Fibroblast of villous mesenchyme (primary cell): ENCODE data around the gene BLOC1S5. TPM values are rescaled to one million over a fixed set of nuclear protein-coding genes. Genes with fewer than 3 reads are reported as not detected.
A peak's percentile ranks its signal among the peaks of the same experiment; 100 is the strongest.

ENCODE experiments used
- DNase-seq: peaks from one replicate; pipeline ENCODE4 v3.0.0-alpha.2; 2010; ENCODE audit warnings: low read depth
- H3K4me3 ChIP-seq: 2 replicates; pipeline ENCODE4 v1.5.1; 2011; ENCODE audit warnings: low read depth, mild to moderate bottlenecking, low read length
- total RNA-seq: library from RNA; depleted of rRNA; stranded (reverse); fragments of >200 nt; gene quantifications from 2 replicates; pipeline ENCODE4 v1.2.3, GENCODE V29; 2012
- TF ChIP-seq, protein P1 (sequence below): IDR thresholded peaks from 2 replicates; pipeline ENCODE4 v1.5.1; 2012; ENCODE audit warnings: low read depth, mild to moderate bottlenecking, low read length; ENCODE audit not compliant: insufficient read depth

Gene BLOC1S5
- total RNA-seq, 1 donor, result 11.2 TPM

DNA sequence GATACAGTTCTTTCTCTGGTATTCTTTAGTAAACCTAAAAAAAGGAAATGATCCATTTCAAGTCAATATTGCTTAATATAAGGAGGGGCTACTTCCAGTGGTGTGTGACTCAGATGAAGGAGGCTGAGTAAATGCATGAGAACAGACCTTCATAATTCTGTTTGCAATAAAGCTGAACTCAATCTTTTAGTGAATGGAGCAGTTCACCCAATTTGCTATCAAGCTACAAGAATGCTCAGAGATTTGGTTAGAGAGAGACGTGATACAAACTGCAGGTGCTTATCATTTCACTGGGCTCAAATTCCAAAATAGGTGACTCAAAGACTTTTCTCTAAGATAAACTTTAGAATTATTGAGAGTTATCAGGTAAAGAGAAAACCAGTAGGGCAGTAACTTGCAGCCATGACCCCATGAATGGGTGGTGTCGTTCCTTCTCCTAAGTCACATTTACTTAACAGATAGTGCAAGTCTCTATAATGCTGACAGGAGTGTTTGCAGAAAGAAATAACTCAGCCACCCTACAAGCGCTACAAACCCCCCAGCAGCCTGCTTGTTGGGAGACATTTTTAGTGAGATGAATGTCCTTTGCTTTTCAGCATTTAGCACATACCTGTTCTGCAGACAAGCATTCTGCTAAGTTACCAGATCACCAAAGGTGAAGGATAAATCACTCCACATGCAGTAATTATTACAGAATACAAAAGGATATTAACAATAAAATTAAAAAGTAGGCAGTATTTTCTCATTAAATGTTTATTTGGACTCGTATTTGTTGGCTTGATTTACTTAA is 16.4 kb upstream of the BLOC1S5 start:
- H3K4me3 ChIP-seq, result no peak overlapping the region
- peak; percentile 67 for DNase-seq
- TF ChIP-seq, protein P1, sequence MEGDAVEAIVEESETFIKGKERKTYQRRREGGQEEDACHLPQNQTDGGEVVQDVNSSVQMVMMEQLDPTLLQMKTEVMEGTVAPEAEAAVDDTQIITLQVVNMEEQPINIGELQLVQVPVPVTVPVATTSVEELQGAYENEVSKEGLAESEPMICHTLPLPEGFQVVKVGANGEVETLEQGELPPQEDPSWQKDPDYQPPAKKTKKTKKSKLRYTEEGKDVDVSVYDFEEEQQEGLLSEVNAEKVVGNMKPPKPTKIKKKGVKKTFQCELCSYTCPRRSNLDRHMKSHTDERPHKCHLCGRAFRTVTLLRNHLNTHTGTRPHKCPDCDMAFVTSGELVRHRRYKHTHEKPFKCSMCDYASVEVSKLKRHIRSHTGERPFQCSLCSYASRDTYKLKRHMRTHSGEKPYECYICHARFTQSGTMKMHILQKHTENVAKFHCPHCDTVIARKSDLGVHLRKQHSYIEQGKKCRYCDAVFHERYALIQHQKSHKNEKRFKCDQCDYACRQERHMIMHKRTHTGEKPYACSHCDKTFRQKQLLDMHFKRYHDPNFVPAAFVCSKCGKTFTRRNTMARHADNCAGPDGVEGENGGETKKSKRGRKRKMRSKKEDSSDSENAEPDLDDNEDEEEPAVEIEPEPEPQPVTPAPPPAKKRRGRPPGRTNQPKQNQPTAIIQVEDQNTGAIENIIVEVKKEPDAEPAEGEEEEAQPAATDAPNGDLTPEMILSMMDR, result no peak

DNA sequence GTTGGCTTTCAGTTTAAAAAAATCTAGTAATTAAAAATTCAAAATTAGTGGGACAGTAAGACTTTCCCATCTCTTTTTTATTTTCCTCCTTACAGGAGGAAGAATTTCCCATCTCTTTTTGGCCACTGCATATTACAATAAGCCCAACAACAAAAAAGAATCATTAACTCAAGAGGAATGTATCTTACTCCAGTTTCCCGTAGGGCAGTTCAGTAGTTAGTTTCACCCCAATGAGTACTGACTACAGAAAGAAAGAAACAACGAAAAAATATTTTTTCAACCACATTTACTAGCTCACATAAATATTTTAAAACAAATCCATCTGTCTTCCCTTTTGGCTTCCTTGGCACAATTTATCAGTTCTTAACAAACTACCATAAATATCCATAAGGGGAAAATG is 14.9 kb upstream of the BLOC1S5 start:
- TF ChIP-seq, protein P1, result no peak
- no peak for DNase-seq
- H3K4me3 ChIP-seq, result no peak overlapping the region

DNA sequence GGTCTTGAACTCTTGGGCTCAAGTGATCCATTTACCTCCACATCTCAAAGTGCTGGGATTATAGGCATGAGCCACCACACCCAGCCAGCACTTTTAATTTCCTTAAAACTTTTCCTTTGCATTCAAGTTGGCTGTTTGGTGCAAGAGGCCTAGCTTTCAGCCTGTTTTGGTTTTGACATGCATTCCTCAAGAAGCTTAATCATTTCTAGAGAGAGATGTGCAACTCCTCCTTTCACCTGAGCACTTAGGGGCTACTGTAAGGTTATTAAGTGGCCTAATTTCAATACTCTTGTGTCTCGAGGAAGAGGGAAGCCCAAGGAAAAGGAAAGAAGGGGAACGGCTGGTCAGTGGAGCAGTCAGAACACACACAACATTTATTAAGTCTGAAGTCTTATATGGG is 13.8 kb upstream of the BLOC1S5 start:
- no peak for DNase-seq
- TF ChIP-seq, protein P1, result no peak
- no peak overlapping the region for H3K4me3 ChIP-seq

DNA sequence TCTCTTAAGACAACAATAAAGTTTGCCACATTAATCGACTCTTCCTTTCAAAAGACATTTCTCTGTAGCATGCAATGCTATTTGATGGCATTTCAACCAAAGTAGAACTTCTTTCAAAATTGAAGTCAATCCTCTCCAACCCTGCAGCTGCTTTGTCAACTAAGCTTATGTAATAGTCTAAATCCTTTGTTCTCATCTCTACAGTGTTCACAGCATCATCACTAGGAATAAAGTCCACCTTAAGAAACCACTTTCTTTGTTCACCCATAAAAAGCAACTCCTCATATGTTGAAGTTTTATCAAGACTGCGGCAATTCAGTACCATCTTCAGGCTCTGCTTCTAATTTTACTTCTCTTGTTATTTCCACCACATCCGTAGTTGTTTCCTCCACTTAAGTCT is 11.5 kb upstream of the BLOC1S5 start:
- no peak for DNase-seq
- no peak overlapping the region for H3K4me3 ChIP-seq
- TF ChIP-seq, protein P1, result no peak

DNA sequence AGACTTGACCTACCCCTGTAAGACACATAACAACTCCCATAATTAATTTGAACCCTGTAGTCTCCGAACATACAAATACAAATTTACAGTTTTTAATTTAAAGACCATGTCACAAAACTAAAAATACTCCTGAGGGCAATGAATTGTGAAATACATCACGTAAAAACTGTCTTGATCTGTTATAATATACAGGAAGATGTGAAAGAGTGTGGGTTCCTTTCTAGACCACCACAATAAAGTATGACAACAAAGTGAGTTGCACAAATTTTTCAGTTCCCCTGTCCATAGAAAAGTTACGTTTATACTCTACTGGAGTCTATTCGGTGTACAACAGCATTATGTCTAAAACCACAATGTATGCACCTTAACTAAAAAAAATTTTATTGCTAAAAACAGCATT is 11.0 kb upstream of the BLOC1S5 start:
- no peak overlapping the region for H3K4me3 ChIP-seq
- TF ChIP-seq, protein P1, result no peak
- no peak for DNase-seq

DNA sequence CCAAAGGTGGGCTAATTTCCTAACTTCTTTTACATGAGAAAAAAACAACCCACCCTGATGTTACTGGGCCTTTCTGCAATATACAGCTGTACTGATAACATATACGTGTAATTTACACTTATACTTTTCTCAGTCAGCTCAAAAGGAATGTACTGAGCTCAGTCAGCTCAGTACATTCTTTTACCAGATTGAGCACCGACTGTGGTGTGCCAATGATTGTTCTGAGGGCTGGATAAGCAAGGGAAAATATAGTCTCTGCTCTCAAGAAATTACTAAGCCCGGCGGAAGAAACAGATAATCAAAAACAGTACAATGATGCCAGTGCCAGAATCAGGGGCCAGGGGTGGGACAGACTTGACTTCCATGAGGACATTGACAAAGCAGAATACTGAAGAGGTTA is 10.0 kb upstream of the BLOC1S5 start:
- DNase-seq, result no peak
- no peak overlapping the region for H3K4me3 ChIP-seq
- TF ChIP-seq, protein P1, result no peak

DNA sequence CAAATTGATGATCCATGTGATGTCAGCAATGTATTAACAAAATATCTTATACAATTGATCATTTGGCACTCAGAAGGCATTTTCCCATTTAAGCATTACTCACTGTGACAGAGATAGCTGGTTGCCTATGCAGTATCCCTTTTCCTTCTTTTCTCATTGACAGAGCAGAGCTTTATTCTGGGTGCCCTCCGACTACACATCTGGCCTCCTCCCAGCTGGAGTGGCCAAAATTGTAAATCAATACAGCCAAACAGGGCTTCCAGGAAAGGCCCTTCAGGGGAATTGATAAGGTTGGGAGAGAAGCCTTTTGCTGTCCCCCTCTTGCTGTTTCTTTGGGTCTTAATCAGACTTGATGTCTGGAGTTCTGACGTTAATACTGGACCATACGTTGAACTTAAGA is 9.6 kb upstream of the BLOC1S5 start:
- DNase-seq, result no peak
- H3K4me3 ChIP-seq, result no peak overlapping the region
- TF ChIP-seq, protein P1, result no peak
